K562 (cell line): Measurements from ENCODE around the gene PLEKHH3. TPM values are rescaled to one million over a fixed set of nuclear protein-coding genes. Genes with fewer than 3 reads are reported as not detected.

Experiments used
- BDP1 ChIP-seq: IDR thresholded peaks from 3 replicates; pipeline ENCODE4 v1.6.1; 2011; ENCODE audit not compliant: insufficient read length, insufficient read depth
- CREBBP ChIP-seq: IDR thresholded peaks from one replicate; pipeline ENCODE4 v1.6.1; 2012; ENCODE audit warnings: low read depth, mild to moderate bottlenecking, control low read depth, inconsistent platforms, low read length
- FOS ChIP-seq: IDR thresholded peaks from 3 replicates; pipeline ENCODE4 v1.6.1; 2011; ENCODE audit not compliant: insufficient read length; ENCODE audit errors: extremely low read depth
- GABPA ChIP-seq: fragments of 200-800 bp; sonication (Bioruptor generic); conservative IDR thresholded peaks from 2 replicates; pipeline ENCODE4 v1.6.1; 2016; ENCODE audit warnings: low read depth, missing genetic modification characterization, missing compliant biosample characterization
- GABPB1 ChIP-seq: sonication (generic); formaldehyde crosslinking; IDR thresholded peaks from 2 replicates; pipeline ENCODE4 v1.8.0; 2022; ENCODE audit warnings: mild to moderate bottlenecking, missing genetic modification reagents
- GTF2F1 ChIP-seq: IDR thresholded peaks from 2 replicates; pipeline ENCODE4 v1.6.1; 2011; ENCODE audit warnings: low read depth, low read length, improper control_type of control experiment
- HIVEP1 ChIP-seq: fragments of 250-450 bp; sonication (Bioruptor Pico); IDR thresholded peaks from 2 replicates; pipeline ENCODE4 v1.4.0; 2020; ENCODE audit warnings: mild to moderate bottlenecking
- KDM4B ChIP-seq, 2 experiments: fragments of 450-650 bp in 1 of 2; sonication (generic) in 1 of 2; IDR thresholded peaks; 2 replicates each; pipeline ENCODE4 v1.6.1; 2016 to 2017; ENCODE audit warnings: borderline replicate concordance in 2 of 2, antibody characterized with exemption in 1 of 2, low read depth in 1 of 2, mild to moderate bottlenecking in 1 of 2
- MAZ ChIP-seq, 2 experiments: fragments of 450-650 bp in 1 of 2; sonication (generic) in 1 of 2; formaldehyde crosslinking; IDR thresholded peaks in 1 of 2; conservative IDR thresholded peaks in 1 of 2; 2 replicates each; pipeline versions ENCODE4 v1.4.0 to v1.5.0; 2020; ENCODE audit warnings: mild to moderate bottlenecking in 1 of 2, missing genetic modification reagents in 1 of 2
- MLX ChIP-seq, 2 experiments: fragments of 450-650 bp in 1 of 2; sonication (generic) in 1 of 2; formaldehyde crosslinking; conservative IDR thresholded peaks; 2 replicates each; pipeline versions ENCODE4 v1.4.0 to v1.8.1; 2020 to 2022; ENCODE audit warnings: mild to moderate bottlenecking in 1 of 2, missing genetic modification reagents in 1 of 2
- MYC ChIP-seq, 2 experiments: fragments of 250-450 bp in 1 of 2; sonication (Bioruptor Pico) in 1 of 2; IDR thresholded peaks; 2 replicates each; pipeline versions ENCODE4 v1.5.1 to v1.6.1; 2012 to 2021; ENCODE audit warnings: low read depth in 2 of 2, borderline replicate concordance in 1 of 2, improper control_type of control experiment in 1 of 2, low read length in 1 of 2, mild to moderate bottlenecking in 1 of 2, moderate library complexity in 1 of 2
- NCOA2 ChIP-seq, 2 experiments: fragments of 450-650 bp; IDR thresholded peaks; 2 replicates each; pipeline ENCODE4 v1.6.1; 2018; ENCODE audit warnings: mild to moderate bottlenecking in 2 of 2, moderate library complexity in 1 of 2; ENCODE audit not compliant: partially characterized antibody in 2 of 2
- NR2F6 ChIP-seq: fragments of 450-650 bp; formaldehyde crosslinking; IDR thresholded peaks from 2 replicates; pipeline ENCODE4 v1.4.0; 2020; ENCODE audit warnings: mild to moderate bottlenecking
- NUFIP1 ChIP-seq: fragments of 450-650 bp; IDR thresholded peaks from 2 replicates; pipeline ENCODE4 v1.6.1; 2018; ENCODE audit not compliant: partially characterized antibody
- PHF8 ChIP-seq: fragments of 200-600 bp; sonication (generic); IDR thresholded peaks from 2 replicates; pipeline ENCODE4 v1.6.1; 2012; ENCODE audit warnings: mixed run types, mild to moderate bottlenecking, inconsistent platforms, low read length, moderate library complexity, borderline replicate concordance
- POLR2A ChIP-seq: fragments of 450-650 bp; conservative IDR thresholded peaks from 2 replicates; pipeline ENCODE4 v1.6.1; 2016
- POLR2AphosphoS5 ChIP-seq: IDR thresholded peaks from 2 replicates; pipeline ENCODE4 v1.6.1; 2011; ENCODE audit warnings: mild to moderate bottlenecking, low read depth, low read length, moderate library complexity; ENCODE audit not compliant: control insufficient read depth, insufficient read depth
- SNRNP70 ChIP-seq: fragments of 200-400 bp; formaldehyde crosslinking; optimal IDR thresholded peaks from 2 replicates; pipeline ENCODE3; 2017; ENCODE audit warnings: low read depth, low read length
- TAF9B ChIP-seq: fragments of 450-650 bp; IDR thresholded peaks from 2 replicates; pipeline ENCODE4 v1.6.1; 2018; ENCODE audit warnings: mild to moderate bottlenecking; ENCODE audit not compliant: partially characterized antibody
- TBL1XR1 ChIP-seq, 2 experiments: IDR thresholded peaks; 2 replicates each; pipeline ENCODE4 v1.6.1; 2012; ENCODE audit warnings: improper control_type of control experiment in 2 of 2, low read length in 2 of 2, mild to moderate bottlenecking in 1 of 2
- ZBTB34 ChIP-seq: fragments of 250-450 bp; sonication (Bioruptor Pico); IDR thresholded peaks from 2 replicates; pipeline ENCODE4 v1.8.0; 2021; ENCODE audit warnings: mild to moderate bottlenecking, moderate library complexity
- ZBTB49 ChIP-seq: sonication (generic); formaldehyde crosslinking; IDR thresholded peaks from 2 replicates; pipeline ENCODE4 v1.8.0; 2022; ENCODE audit warnings: missing genetic modification reagents, mild to moderate bottlenecking, borderline replicate concordance
- ZNF444 ChIP-seq: fragments of 250-450 bp; sonication (Bioruptor Pico); IDR thresholded peaks from 2 replicates; pipeline ENCODE4 v1.4.0; 2020; ENCODE audit warnings: mild to moderate bottlenecking, moderate library complexity
- polyA plus RNA-seq, 8 experiments: library from polyadenylated mRNA; depleted of rRNA in 4 of 8; stranded (reverse) in 5 of 8; unstranded in 3 of 8; fragments of >200 nt; fragmentation: Nextera tagmentation in 2 of 8; fragmentation: Illumina TruSeq in 1 of 8; extraction: Ambion mirVana in 2 of 8; extraction: Trizol in 1 of 8; gene quantifications; 2 replicates each; pipeline versions ENCODE4 v1.2.1 to v1.2.3, GENCODE V29; 2011 to 2014; ENCODE audit warnings: inconsistent platforms in 1 of 8, missing spikeins in 1 of 8
- total RNA-seq, 7 experiments: library from RNA; depleted of rRNA in 6 of 7; stranded (reverse); fragments of >200 nt in 6 of 7; fragmentation: Illumina TruSeq in 2 of 7; extraction: Trizol in 2 of 7; gene quantifications; 2 replicates each; pipeline versions ENCODE4 v1.2.1 to v1.2.3, GENCODE V29; 2011 to 2021; ENCODE audit warnings: low replicate concordance in 1 of 7

Gene PLEKHH3
- total and polyA plus RNA-seq, 9 of the 15 experiments (the other 6 are each of a cell fraction or from before 2014, with no cell fraction given), result 0.58 to 34.5 (median 5.0) TPM

GRCh38 chr17:42623732-42624596 lies 52.8 kb downstream of the PLEKHH3 start (continued):
- TF ChIP-seq GTF2F1 (no peak), FOS (peak; percentile 69), PHF8 (no peak), SNRNP70 (no peak), POLR2AphosphoS5 (peak; percentile 90), BDP1 (no peak), ZBTB34 (no peak), HIVEP1 (no peak), GABPB1 (no peak), MAZ (CRISPR knock-in tag; conservative IDR thresholded peaks at IDR 0.05 in 1 of 2, IDR thresholded peaks at IDR 0.05 in 1 of 2) (peak in 1 of 2 experiments; percentile 27; a peak in 1 of 4 replicates), GABPA (no peak), NR2F6 (no peak), NCOA2 (IDR thresholded peaks at IDR 0.05; ENCODE audit: partially characterized antibody in 2 of 2) (no peak), POLR2A (no peak), MYC (IDR thresholded peaks at IDR 0.05; ENCODE audit: low read depth, low read length) (no peak; the same call in 1 of the 2 replicates), MYC (CRISPR knock-in tag; IDR thresholded peaks at IDR 0.05; ENCODE audit: borderline replicate concordance, low read depth) (no peak), ZBTB49 (CRISPR knock-in tag) (no peak), KDM4B (IDR thresholded peaks at IDR 0.05; ENCODE audit: borderline replicate concordance in 2 of 2, low read depth in 1 of 2) (no peak), MLX (CRISPR knock-in tag; conservative IDR thresholded peaks at IDR 0.05) (no peak), TAF9B (peak; percentile 56), CREBBP (no peak), ZNF444 (CRISPR knock-in tag) (no peak), TBL1XR1 (IDR thresholded peaks at IDR 0.05; ENCODE audit: low read length in 2 of 2) (peak in 1 of 2 experiments; percentile 68; a peak in 2 of 4 replicates), NUFIP1 (no peak)
